Suprapubic skin (tissue), 4 donors: Measurements from ENCODE around the gene ATP6V0E1. TPM values are rescaled to one million over a fixed set of nuclear protein-coding genes. Genes with fewer than 3 reads are reported as not detected.

ENCODE experiments used
- DNase-seq, 2 donors: peaks; one replicate each; pipeline ENCODE4 v3.0.0-alpha.2; 2019; ENCODE audit warnings: low spot score in 2 of 2
- H3K27ac ChIP-seq: fragments of 200-600 bp; sonication (generic); one replicate; pipeline ENCODE4 v1.5.1; 2019
- H3K27me3 ChIP-seq: fragments of 200-600 bp; sonication (generic); one replicate; pipeline ENCODE4 v1.5.1; 2019
- H3K36me3 ChIP-seq: fragments of 200-600 bp; sonication (generic); one replicate; pipeline ENCODE4 v1.5.1; 2019
- H3K4me1 ChIP-seq: fragments of 200-600 bp; sonication (generic); one replicate; pipeline ENCODE4 v1.5.1; 2019
- H3K4me3 ChIP-seq: fragments of 200-600 bp; sonication (generic); one replicate; pipeline ENCODE4 v1.5.1; 2019; ENCODE audit warnings: mild to moderate bottlenecking
- H3K9me3 ChIP-seq: fragments of 200-600 bp; sonication (generic); one replicate; pipeline ENCODE4 v1.5.1; 2019
- EP300 ChIP-seq: sonication (generic); formaldehyde crosslinking; IDR thresholded peaks from one replicate; pipeline ENCODE4 v1.6.1; 2017; ENCODE audit warnings: antibody characterized with exemption
- POLR2A ChIP-seq, 2 donors: fragments of 450-650 bp; IDR thresholded peaks; one replicate each; pipeline ENCODE4 v1.6.1; 2017; ENCODE audit warnings: antibody characterized with exemption in 2 of 2, mild to moderate bottlenecking in 2 of 2, moderate library complexity in 2 of 2
- POLR2AphosphoS5 ChIP-seq, 3 donors: sonication (generic); formaldehyde crosslinking; IDR thresholded peaks; one replicate each; pipeline ENCODE4 v1.6.1; 2017; ENCODE audit warnings: antibody characterized with exemption in 3 of 3
- WGBS: methylation state at CpG from one replicate; pipeline ENCODE4 v1.1.5; 2018; 5-methylcytosine and 5-hydroxymethylcytosine counted together
- total RNA-seq, 4 donors: library from RNA; depleted of rRNA; stranded (reverse); fragments of >200 nt; gene quantifications; one replicate each; pipeline ENCODE4 v1.1.0, GENCODE V29; 2016
- TF ChIP-seq, protein P1 (sequence below), 2 donors: fragments of 200-600 bp in 1 of 2; fragments of 450-650 bp in 1 of 2; sonication (generic) in 1 of 2; IDR thresholded peaks; one replicate each; pipeline ENCODE4 v1.5.1; 2016 to 2019; ENCODE audit warnings: antibody characterized with exemption in 2 of 2, mild to moderate bottlenecking in 1 of 2, moderate library complexity in 1 of 2

ATP6V0E1 gene
- total RNA-seq, 4 donors from 2014 or later = 73.7 to 91.3 (median 82.1) TPM

DNA sequence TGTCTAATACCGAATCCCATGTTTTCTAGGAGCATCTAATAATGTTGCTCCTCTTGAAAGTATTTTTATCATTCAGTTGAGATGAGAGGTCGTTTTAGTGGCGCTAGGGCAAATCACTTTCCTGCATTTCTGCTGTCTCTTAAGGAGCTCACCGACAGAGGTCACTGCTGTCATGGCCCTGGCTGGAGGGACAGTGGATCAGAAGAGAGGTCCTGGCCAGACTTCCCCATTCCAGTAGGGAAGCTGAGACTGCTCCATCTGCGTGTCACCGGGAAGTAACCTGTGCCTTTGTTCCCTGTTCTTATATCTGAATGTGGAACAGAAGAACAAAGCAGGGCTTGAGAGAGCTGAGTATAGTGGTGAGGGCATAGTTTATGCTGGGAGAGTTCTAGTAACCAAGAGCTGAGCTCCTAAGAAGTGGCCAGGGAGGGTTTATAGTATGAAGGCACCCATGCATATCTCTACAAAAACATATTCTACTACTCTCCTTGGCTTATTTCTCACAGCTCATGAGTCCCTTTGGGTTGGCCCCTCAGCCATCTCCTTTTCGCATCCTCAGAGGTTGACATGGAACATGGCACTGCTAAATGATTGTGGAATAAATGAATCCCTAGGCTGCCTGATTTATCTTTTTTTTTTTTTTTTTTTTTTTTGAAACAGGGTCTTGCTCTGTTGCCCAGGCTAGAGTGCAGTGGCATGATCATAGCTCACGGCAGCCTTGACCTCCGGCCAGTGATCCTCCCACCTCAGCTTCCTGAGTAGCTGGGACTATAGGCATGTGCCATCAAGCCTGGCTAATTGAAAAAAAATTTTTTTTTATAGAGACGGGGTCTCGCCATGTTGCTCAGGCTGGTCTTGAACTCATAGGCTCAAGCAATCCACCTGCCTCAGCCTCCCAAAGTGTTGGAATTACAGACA lies 27.2 kb downstream of the ATP6V0E1 start:
- 82% methylated on average over 11 of the region's 11 CpGs for WGBS
- no peak for TF ChIP-seq POLR2A (IDR thresholded peaks at IDR 0.05)
- TF ChIP-seq, protein P1, sequence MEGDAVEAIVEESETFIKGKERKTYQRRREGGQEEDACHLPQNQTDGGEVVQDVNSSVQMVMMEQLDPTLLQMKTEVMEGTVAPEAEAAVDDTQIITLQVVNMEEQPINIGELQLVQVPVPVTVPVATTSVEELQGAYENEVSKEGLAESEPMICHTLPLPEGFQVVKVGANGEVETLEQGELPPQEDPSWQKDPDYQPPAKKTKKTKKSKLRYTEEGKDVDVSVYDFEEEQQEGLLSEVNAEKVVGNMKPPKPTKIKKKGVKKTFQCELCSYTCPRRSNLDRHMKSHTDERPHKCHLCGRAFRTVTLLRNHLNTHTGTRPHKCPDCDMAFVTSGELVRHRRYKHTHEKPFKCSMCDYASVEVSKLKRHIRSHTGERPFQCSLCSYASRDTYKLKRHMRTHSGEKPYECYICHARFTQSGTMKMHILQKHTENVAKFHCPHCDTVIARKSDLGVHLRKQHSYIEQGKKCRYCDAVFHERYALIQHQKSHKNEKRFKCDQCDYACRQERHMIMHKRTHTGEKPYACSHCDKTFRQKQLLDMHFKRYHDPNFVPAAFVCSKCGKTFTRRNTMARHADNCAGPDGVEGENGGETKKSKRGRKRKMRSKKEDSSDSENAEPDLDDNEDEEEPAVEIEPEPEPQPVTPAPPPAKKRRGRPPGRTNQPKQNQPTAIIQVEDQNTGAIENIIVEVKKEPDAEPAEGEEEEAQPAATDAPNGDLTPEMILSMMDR (IDR thresholded peaks at IDR 0.05) = peak in 1 of 2 donors; percentile 9
- H3K4me1 ChIP-seq = peaks cover 48% of the 10 kb centered on the region

GRCh38 chr5:173011566-173011965 lies 28.0 kb downstream of the ATP6V0E1 start:
- Histone ChIP-seq H3K36me3 (no peaks in the 10 kb centered on the region), H3K4me1 (peaks cover 55% of the 10 kb centered on the region), H3K9me3 (no peaks in the 10 kb centered on the region), H3K27ac (peak overlapping the region; percentile 71), H3K4me3 (no peak overlapping the region), H3K27me3 (no peaks in the 10 kb centered on the region)
- WGBS = 58% methylated on average over 4 of the region's 4 CpGs
- TF ChIP-seq, protein P1 (IDR thresholded peaks at IDR 0.05) = no peak
- TF ChIP-seq EP300 = no peak
- no peak for TF ChIP-seq POLR2A (IDR thresholded peaks at IDR 0.05)
- TF ChIP-seq POLR2AphosphoS5 (IDR thresholded peaks at IDR 0.05) = no peak
- no peak for DNase-seq

More for the DNA sequence above, 27.2 kb downstream of the ATP6V0E1 start:
- no peaks in the 10 kb centered on the region for H3K9me3 ChIP-seq
- H3K36me3 ChIP-seq = no peaks in the 10 kb centered on the region
- peak overlapping the region; percentile 71 for H3K27ac ChIP-seq
- H3K4me3 ChIP-seq = no peak overlapping the region
- DNase-seq = peak in 1 of 2 donors; percentile 71
- H3K27me3 ChIP-seq = no peaks in the 10 kb centered on the region

GRCh38 chr5:173012882-173013281 lies 29.3 kb downstream of the ATP6V0E1 start:
- Histone ChIP-seq H3K4me3 (no peak overlapping the region), H3K9me3 (no peaks in the 10 kb centered on the region), H3K27ac (no peak overlapping the region), H3K36me3 (no peaks in the 10 kb centered on the region), H3K4me1 (peaks cover 54% of the 10 kb centered on the region), H3K27me3 (no peaks in the 10 kb centered on the region)
- WGBS = 82% methylated on average over 4 of the region's 4 CpGs
- TF ChIP-seq POLR2A (IDR thresholded peaks at IDR 0.05) (no peak), POLR2AphosphoS5 (IDR thresholded peaks at IDR 0.05) (no peak), EP300 (no peak)
- TF ChIP-seq, protein P1 (IDR thresholded peaks at IDR 0.05) = no peak
- DNase-seq = peak in 1 of 2 donors; percentile 55

DNA sequence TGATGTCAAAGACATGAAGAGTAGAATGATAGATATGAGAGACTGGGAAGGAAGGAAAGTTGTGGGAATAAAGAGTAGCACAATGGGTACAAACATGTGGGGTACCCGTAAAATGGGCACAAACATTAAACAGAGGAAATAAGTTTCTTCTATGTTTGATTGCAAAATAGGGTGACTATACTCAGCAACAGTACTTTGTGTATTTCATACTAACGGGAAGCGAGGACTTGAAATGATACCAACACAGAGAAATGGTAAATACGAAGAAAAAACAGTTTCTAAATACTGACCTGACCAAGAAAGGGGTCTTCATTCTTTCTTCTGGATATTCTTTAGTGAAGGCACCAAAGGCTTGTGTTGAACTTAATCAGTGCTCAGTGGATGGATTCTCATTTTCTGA lies 31.1 kb downstream of the ATP6V0E1 start:
- H3K9me3 ChIP-seq = no peaks in the 10 kb centered on the region
- H3K36me3 ChIP-seq = no peaks in the 10 kb centered on the region
- 89% methylated on average over 4 of the region's 4 CpGs for WGBS
- TF ChIP-seq POLR2AphosphoS5 (IDR thresholded peaks at IDR 0.05) (no peak), EP300 (no peak), POLR2A (IDR thresholded peaks at IDR 0.05) (no peak)
- DNase-seq = no peak
- no peaks in the 10 kb centered on the region for H3K27me3 ChIP-seq
- H3K4me3 ChIP-seq = no peak overlapping the region
- no peak overlapping the region for H3K27ac ChIP-seq
- H3K4me1 ChIP-seq = peaks cover 49% of the 10 kb centered on the region

DNA sequence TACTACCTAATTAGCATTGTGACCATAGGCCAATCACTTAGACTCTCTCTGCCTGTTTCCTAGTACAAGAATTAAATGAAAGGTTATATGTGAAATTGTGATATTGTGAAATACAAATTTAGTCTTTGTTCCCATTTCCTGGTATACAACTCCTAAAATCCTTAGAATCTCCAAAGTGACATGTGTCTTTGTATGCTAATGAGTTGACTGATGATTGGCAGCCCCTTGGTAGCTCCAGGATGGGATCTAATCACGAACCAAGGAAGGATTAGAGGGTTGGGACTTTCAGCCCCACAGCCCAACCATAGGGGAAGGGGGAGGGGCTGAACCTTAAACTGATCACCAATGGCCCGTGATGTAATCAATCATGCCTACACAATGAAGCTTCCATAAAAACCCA lies 31.6 kb downstream of the ATP6V0E1 start:
- no peaks in the 10 kb centered on the region for H3K36me3 ChIP-seq
- no peak overlapping the region for H3K4me3 ChIP-seq
- H3K27ac ChIP-seq = no peak overlapping the region
- H3K4me1 ChIP-seq = peaks cover 49% of the 10 kb centered on the region
- peak in 1 of 2 donors; percentile 44 for DNase-seq
- H3K27me3 ChIP-seq = no peaks in the 10 kb centered on the region
- H3K9me3 ChIP-seq = no peaks in the 10 kb centered on the region
- WGBS = 91% methylated on average over 2 of the region's 2 CpGs
- TF ChIP-seq, protein P1 (IDR thresholded peaks at IDR 0.05) = no peak
- no peak for TF ChIP-seq EP300
- TF ChIP-seq POLR2AphosphoS5 (IDR thresholded peaks at IDR 0.05) = no peak
- no peak for TF ChIP-seq POLR2A (IDR thresholded peaks at IDR 0.05)
